Endothelial cell of umbilical vein (primary cell): ENCODE data around the gene ZNF79. TPM values are rescaled to one million over a fixed set of nuclear protein-coding genes. Genes with fewer than 3 reads are reported as not detected.

Experiments
- BruUV-seq: library from RNA; stranded (reverse); fragments of 400-500 nt; replicated peaks from 2 replicates; lab custom pipeline; 2021; lab: Mats Ljungman, UMichigan
- CTCF ChIA-PET: fragments of 300-600, 350-600 bp; sonication (Branson Sonifier 250); formaldehyde crosslinking; loops from one replicate; lab custom pipeline; 2021; ENCODE audit warnings: antibody characterized with exemption, inconsistent platforms; lab: Charles Lee
- POLR2A ChIA-PET: fragments of 300-600, 350-600 bp; sonication (Branson Sonifier 250); formaldehyde crosslinking; loops from one replicate; lab custom pipeline; 2021; ENCODE audit warnings: antibody characterized with exemption, inconsistent platforms; lab: Charles Lee
- DNase-seq: peaks from one replicate; pipeline ENCODE4 v3.0.0-alpha.2; 2011; ENCODE audit warnings: low read depth, low spot score
- FAIRE-seq: peaks from 2 replicates; lab custom pipeline; 2011; peaks lifted over from hg19 to GRCh38; lab: Jason Lieb, UNC
- H2AFZ ChIP-seq: 2 replicates; pipeline ENCODE4 v1.6.0; 2012; ENCODE audit warnings: low read depth, low read length, control low read depth, inconsistent platforms
- H3K27ac ChIP-seq: 2 replicates; pipeline ENCODE4 v1.5.1; 2011; ENCODE audit warnings: low read depth, mild to moderate bottlenecking, control low read depth, low read length, moderate library complexity; ENCODE audit not compliant: insufficient read depth
- H3K27me3 ChIP-seq, 2 experiments: 2 replicates each; pipeline versions ENCODE4 v1.6.0 to v1.6.1; 2011; ENCODE audit warnings: low read length in 2 of 2, mixed read lengths in 1 of 2; ENCODE audit not compliant: control insufficient read depth in 2 of 2, insufficient read depth in 2 of 2
- H3K36me3 ChIP-seq, 2 experiments: 2 replicates in 1 of 2; 3 replicates in 1 of 2; pipeline ENCODE4 v1.5.1; 2011; ENCODE audit warnings: low read length in 2 of 2, mild to moderate bottlenecking in 1 of 2, moderate library complexity in 1 of 2; ENCODE audit not compliant: control insufficient read depth in 2 of 2, insufficient read depth in 2 of 2; ENCODE audit errors: extremely low read depth in 1 of 2
- H3K4me1 ChIP-seq: 3 replicates; pipeline ENCODE4 v1.5.1; 2011; ENCODE audit warnings: mild to moderate bottlenecking, low read length; ENCODE audit not compliant: control insufficient read depth, insufficient read depth; ENCODE audit errors: extremely low read depth
- H3K4me2 ChIP-seq: 2 replicates; pipeline ENCODE4 v1.6.1; 2011; ENCODE audit warnings: low read length, control low read depth, mixed read lengths; ENCODE audit not compliant: insufficient read depth
- H3K4me3 ChIP-seq, 3 experiments: fragments of 200-600 bp in 1 of 3; sonication (generic), shearing (Covaris generic) in 1 of 3; replicated peaks in 1 of 3; 2 replicates each; pipeline ENCODE4 v1.5.1; 2011 to 2016; ENCODE audit warnings: control low read depth in 3 of 3, low read length in 3 of 3, mild to moderate bottlenecking in 2 of 3, inconsistent platforms in 1 of 3, low read depth in 1 of 3, moderate library complexity in 1 of 3; ENCODE audit not compliant: insufficient read depth in 1 of 3
- H3K79me2 ChIP-seq: 2 replicates; pipeline ENCODE4 v1.6.0; 2012; ENCODE audit warnings: low read length, inconsistent platforms; ENCODE audit not compliant: control insufficient read depth, insufficient read depth
- H3K9ac ChIP-seq: replicated peaks from 2 replicates; pipeline ENCODE3; 2011; ENCODE audit warnings: low read length, control low read depth; ENCODE audit not compliant: insufficient read depth; ENCODE audit errors: extremely low read depth
- H3K9me1 ChIP-seq: replicated peaks from 3 replicates; pipeline ENCODE4 v1.6.0; 2011; ENCODE audit warnings: mild to moderate bottlenecking, low read length; ENCODE audit not compliant: control insufficient read depth, insufficient read depth; ENCODE audit errors: extremely low read depth
- H3K9me3 ChIP-seq: replicated peaks from 2 replicates; pipeline ENCODE4 v1.5.1; 2012; ENCODE audit warnings: low read length, inconsistent platforms; ENCODE audit not compliant: control insufficient read depth, insufficient read depth
- H4K20me1 ChIP-seq: replicated peaks from 2 replicates; pipeline ENCODE3; 2011; ENCODE audit warnings: mild to moderate bottlenecking, low read length; ENCODE audit not compliant: control insufficient read depth, insufficient read depth; ENCODE audit errors: extremely low read depth
- EZH2 ChIP-seq: IDR thresholded peaks from 2 replicates; pipeline ENCODE4 v1.6.1; 2012; ENCODE audit warnings: borderline replicate concordance, low read depth, mild to moderate bottlenecking, moderate library complexity, low read length, inconsistent platforms; ENCODE audit not compliant: severe bottlenecking
- FOS ChIP-seq: IDR thresholded peaks from 2 replicates; pipeline ENCODE4 v1.6.1; 2011; ENCODE audit warnings: mild to moderate bottlenecking, low read length, moderate library complexity, borderline replicate concordance; ENCODE audit not compliant: insufficient read depth
- GATA2 ChIP-seq: IDR thresholded peaks from 2 replicates; pipeline ENCODE4 v1.7.0; 2011; ENCODE audit warnings: low read depth, mild to moderate bottlenecking, moderate library complexity, mixed read lengths, low read length; ENCODE audit not compliant: insufficient read length, insufficient read depth
- JUN ChIP-seq: IDR thresholded peaks from 2 replicates; pipeline ENCODE4 v1.6.1; 2011; ENCODE audit warnings: borderline replicate concordance, low read depth; ENCODE audit not compliant: insufficient read length, insufficient read depth
- MYC ChIP-seq: IDR thresholded peaks from one replicate; pipeline ENCODE4 v1.6.1; 2011; ENCODE audit warnings: mild to moderate bottlenecking, low read depth, low read length
- POLR2A ChIP-seq: IDR thresholded peaks from 2 replicates; pipeline ENCODE4 v1.6.1; 2012; ENCODE audit warnings: low read depth, mild to moderate bottlenecking, control low read depth, low read length
- POLR2AphosphoS5 ChIP-seq: IDR thresholded peaks from 2 replicates; pipeline ENCODE4 v1.6.1; 2012; ENCODE audit warnings: low read depth, mild to moderate bottlenecking, control low read depth, low read length, moderate library complexity; ENCODE audit not compliant: insufficient read depth
- dilution Hi-C: fragments of 300-500 bp; cut with MboI; formaldehyde crosslinking; loops from one replicate; pipeline ENCODE4 v1.15.0; 2019; ENCODE audit warnings: low sequenced_read_pairs; ENCODE audit not compliant: extremely low pct_ligation_motif_present
- intact Hi-C: fragments of 100-400 bp; cut with micrococcal nuclease; formaldehyde crosslinking; loops from one replicate; pipeline ENCODE4 v1.10.0; 2022
- polyA plus RNA-seq, 4 experiments: library from polyadenylated mRNA; depleted of rRNA in 3 of 4; stranded (reverse) in 3 of 4; unstranded in 1 of 4; fragments of >200 nt; gene quantifications; 2 replicates each; pipeline versions ENCODE4 v1.2.1 to v1.2.3, GENCODE V29; 2011 to 2012; ENCODE audit warnings: missing spikeins in 1 of 4
- total RNA-seq: library from RNA; stranded (reverse); gene quantifications from 2 replicates; pipeline ENCODE4 v1.2.3, GENCODE V29; 2021
- TF ChIP-seq, protein P1 (sequence below), 2 donors: IDR thresholded peaks; 1 replicate in 1 of 2; 2 replicates in 1 of 2; pipeline ENCODE4 v1.5.1; 2011; ENCODE audit warnings: low read length in 2 of 2, mild to moderate bottlenecking in 2 of 2, moderate library complexity in 2 of 2, control low read depth in 1 of 2, inconsistent platforms in 1 of 2, low read depth in 1 of 2; ENCODE audit not compliant: insufficient read depth in 1 of 2; ENCODE audit errors: extremely low read depth in 1 of 2
- TF ChIP-seq, protein P2 (sequence below): IDR thresholded peaks from 2 replicates; pipeline ENCODE4 v1.6.1; 2011; ENCODE audit not compliant: insufficient read depth, insufficient read length

The ZNF79 gene
- total and polyA plus RNA-seq, 2 donors (not counting 3 experiments of a cell fraction or from before 2014, with no cell fraction given): 6.3 to 10.6 TPM

DNA sequence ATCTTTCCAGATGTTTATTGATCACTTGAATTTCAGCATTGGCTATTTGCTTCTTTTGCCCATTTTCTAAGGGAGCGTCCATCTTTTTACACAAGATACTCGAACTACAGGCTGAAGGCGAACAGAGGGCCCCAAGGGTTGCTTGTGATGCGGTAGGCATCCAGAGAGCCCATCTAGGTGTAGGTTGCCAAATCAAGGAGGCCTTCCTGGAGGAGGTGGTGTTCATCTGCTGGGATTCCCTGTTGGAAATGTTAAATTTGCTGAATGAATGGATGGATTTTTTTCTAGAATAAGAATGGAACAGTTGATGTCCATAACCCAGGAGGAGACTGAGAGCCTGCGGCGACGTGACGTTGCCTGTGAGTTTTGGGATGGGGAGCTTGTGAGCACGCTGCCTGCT lies 58.5 kb downstream of the ZNF79 start:
- no TSS peak for BruUV-seq
- DNase-seq (no peak), FAIRE-seq (no peak)
- Histone ChIP-seq H3K9me3 (no peaks in the 10 kb centered on the region), H3K9me1 (no peaks in the 10 kb centered on the region), H3K4me1 (no peaks in the 10 kb centered on the region), H3K4me2 (no peak overlapping the region), H3K9ac (no peak overlapping the region), H3K79me2 (no peaks in the 10 kb centered on the region), H4K20me1 (no peaks in the 10 kb centered on the region), H3K27me3 (no peaks in the 10 kb centered on the region), H2AFZ (no peak overlapping the region), H3K27ac (no peak overlapping the region), H3K4me3 (no peak overlapping the region), H3K36me3 (peaks cover 0 to 32% of the 10 kb centered on the region in 2 experiments)
- TF ChIP-seq GATA2 (no peak), MYC (no peak), EZH2 (no peak), JUN (no peak), FOS (no peak), POLR2AphosphoS5 (no peak), POLR2A (no peak)
- TF ChIP-seq, protein P1, sequence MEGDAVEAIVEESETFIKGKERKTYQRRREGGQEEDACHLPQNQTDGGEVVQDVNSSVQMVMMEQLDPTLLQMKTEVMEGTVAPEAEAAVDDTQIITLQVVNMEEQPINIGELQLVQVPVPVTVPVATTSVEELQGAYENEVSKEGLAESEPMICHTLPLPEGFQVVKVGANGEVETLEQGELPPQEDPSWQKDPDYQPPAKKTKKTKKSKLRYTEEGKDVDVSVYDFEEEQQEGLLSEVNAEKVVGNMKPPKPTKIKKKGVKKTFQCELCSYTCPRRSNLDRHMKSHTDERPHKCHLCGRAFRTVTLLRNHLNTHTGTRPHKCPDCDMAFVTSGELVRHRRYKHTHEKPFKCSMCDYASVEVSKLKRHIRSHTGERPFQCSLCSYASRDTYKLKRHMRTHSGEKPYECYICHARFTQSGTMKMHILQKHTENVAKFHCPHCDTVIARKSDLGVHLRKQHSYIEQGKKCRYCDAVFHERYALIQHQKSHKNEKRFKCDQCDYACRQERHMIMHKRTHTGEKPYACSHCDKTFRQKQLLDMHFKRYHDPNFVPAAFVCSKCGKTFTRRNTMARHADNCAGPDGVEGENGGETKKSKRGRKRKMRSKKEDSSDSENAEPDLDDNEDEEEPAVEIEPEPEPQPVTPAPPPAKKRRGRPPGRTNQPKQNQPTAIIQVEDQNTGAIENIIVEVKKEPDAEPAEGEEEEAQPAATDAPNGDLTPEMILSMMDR (IDR thresholded peaks at IDR 0.05; ENCODE audit: extremely low read depth in 1 of 2, insufficient read depth in 1 of 2, low read depth in 1 of 2, low read length in 2 of 2): no peak
- TF ChIP-seq, protein P2, sequence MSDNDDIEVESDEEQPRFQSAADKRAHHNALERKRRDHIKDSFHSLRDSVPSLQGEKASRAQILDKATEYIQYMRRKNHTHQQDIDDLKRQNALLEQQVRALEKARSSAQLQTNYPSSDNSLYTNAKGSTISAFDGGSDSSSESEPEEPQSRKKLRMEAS: no peak
- dilution Hi-C loops (no loop called here), intact Hi-C loops (no loop called here)
- POLR2A ChIA-PET: no interaction called here
- CTCF ChIA-PET: interaction anchor here (0.7 kb wide), 1 partner anchor 390 kb away, joined by 3 read pairs; no protein-coding TSS in a partner anchor
